Measurements from ENCODE around the gene SKI.

The SKI gene

DNA sequence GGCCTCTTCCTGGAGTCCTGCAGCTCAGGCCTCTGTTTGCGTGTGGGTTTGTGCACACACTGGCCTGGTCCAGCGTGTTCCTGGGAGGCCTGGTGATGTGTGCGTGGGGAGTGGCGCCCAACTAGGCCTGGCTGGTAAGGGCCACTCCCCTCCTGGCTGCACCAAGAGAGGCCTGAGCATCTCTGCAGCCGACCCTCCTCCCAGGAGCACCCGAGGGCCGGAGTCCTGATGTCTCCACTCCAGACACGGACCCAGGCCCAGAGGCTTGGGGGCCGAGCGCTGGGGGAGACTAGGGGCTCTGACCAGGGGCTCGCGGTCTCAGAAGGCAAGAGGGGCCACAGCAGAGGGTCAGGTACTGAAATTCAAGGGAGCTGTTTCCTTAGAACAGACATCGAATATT is 130.0 kb downstream of the SKI start:
- no peak for DNase-seq

DNA sequence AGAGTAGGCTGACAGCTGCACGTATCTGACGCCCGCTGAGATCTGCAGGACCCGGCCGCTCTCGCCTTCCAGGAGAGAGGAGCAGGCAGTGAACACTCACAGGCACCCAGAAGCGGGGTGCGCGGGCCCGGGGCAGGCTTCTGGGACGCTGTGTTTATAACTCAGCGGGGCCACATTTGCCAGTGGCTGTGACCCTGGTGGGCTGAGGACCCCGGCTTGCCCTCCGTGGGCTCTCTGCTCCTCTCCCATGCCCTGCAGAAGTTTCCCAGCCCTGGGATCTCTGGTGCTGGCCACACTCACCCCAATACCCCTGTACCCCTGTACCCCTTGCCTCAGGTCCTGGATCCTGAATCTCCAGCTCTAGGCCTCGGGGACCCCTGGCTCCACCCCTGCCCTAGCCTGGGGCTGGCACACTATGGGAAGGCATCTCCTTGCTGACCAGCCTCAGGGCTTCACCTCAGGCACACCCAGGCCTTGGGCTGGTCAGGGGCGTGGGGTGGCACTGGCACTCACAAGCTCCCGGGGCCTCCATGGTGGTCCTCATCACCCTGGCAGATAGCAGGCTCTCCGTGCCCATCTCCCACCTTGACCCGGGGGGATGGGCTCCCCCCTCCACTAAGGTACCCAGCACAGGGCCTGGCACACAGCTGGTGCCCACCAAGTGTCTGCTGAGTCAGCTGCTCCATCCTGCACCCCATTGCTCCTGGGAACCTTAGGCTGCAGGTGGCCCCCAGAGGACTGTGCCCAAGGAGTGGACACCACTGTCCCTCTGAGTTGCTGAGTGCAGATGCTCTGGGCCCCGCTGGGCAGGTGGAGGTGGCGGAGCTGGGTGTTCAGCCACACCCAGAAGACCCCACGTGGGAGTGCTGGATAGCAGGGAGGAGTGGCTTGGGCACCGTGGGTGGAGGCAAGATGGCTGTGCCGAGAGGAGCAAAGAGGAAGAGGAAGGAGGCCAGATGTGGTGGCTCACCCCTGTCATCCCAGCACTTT is 130.8 kb downstream of the SKI start:
- DNase-seq, result peak; percentile 10
